Measurements from ENCODE around the gene PDLIM3.

Gene PDLIM3

GRCh38 chr4:185467101-185467500 lies 68.2 kb downstream of the PDLIM3 start:
- no peak overlapping the region for H3K4me2 ChIP-seq (ENCODE audit: low read depth, low read length, poor library complexity, severe bottlenecking)

GRCh38 chr4:185465707-185466106 lies 69.6 kb downstream of the PDLIM3 start:
- Histone ChIP-seq H3K36me3 (ENCODE audit: low read length) (peaks cover 18% of the 10 kb centered on the region), H3K27me3 (ENCODE audit: low read length) (no peaks in the 10 kb centered on the region), H3K4me2 (ENCODE audit: low read depth, low read length, poor library complexity, severe bottlenecking) (no peak overlapping the region), H3K9me3 (ENCODE audit: insufficient read depth, low read length) (no peaks in the 10 kb centered on the region), H3K9me2 (replicated peaks; ENCODE audit: insufficient read depth, low read length) (no peaks in the 10 kb centered on the region), H3K4me3 (ENCODE audit: insufficient read depth, low read length, poor library complexity, severe bottlenecking) (no peak overlapping the region), H3K9ac (ENCODE audit: low read length) (no peak overlapping the region), H3K27ac (ENCODE audit: low read depth, low read length) (no peak overlapping the region), H3F3A (ENCODE audit: insufficient read depth) (peaks cover 11% of the 10 kb centered on the region; the same call in 1 of the 2 replicates), H4K20me1 (ENCODE audit: low read depth, low read length) (no peaks in the 10 kb centered on the region), H3K79me2 (ENCODE audit: insufficient read depth, low read length) (peaks cover 40% of the 10 kb centered on the region), H2AFZ (ENCODE audit: low read depth, low read length, severe bottlenecking) (no peak overlapping the region)
- TF ChIP-seq EZH2phosphoT487 (conservative IDR thresholded peaks at IDR 0.05; ENCODE audit: low read length) (no peak), CTCF (IDR thresholded peaks at IDR 0.05; ENCODE audit: insufficient read depth, low read length, poor library complexity, severe bottlenecking) (no peak)

More at GRCh38 chr4:185467101-185467500, 68.2 kb downstream of the PDLIM3 start:
- no peak overlapping the region for H3K4me3 ChIP-seq (ENCODE audit: insufficient read depth, low read length, poor library complexity, severe bottlenecking)
- H3K9me2 ChIP-seq (replicated peaks; ENCODE audit: insufficient read depth, low read length): no peaks in the 10 kb centered on the region
- H4K20me1 ChIP-seq (ENCODE audit: low read depth, low read length): no peaks in the 10 kb centered on the region
- peaks cover 14% of the 10 kb centered on the region for H3K36me3 ChIP-seq (ENCODE audit: low read length)
- no peak overlapping the region for H3K27ac ChIP-seq (ENCODE audit: low read depth, low read length)
- TF ChIP-seq EZH2phosphoT487 (conservative IDR thresholded peaks at IDR 0.05; ENCODE audit: low read length) (no peak), CTCF (IDR thresholded peaks at IDR 0.05; ENCODE audit: insufficient read depth, low read length, poor library complexity, severe bottlenecking) (no peak)
- no peaks in the 10 kb centered on the region for H3K27me3 ChIP-seq (ENCODE audit: low read length)
- H2AFZ ChIP-seq (ENCODE audit: low read depth, low read length, severe bottlenecking): no peak overlapping the region
- no peaks in the 10 kb centered on the region for H3K9me3 ChIP-seq (ENCODE audit: insufficient read depth, low read length)
- no peak overlapping the region for H3K9ac ChIP-seq (ENCODE audit: low read length)
- H3F3A ChIP-seq (ENCODE audit: insufficient read depth): peaks cover 15% of the 10 kb centered on the region
- H3K79me2 ChIP-seq (ENCODE audit: insufficient read depth, low read length): peaks cover 48% of the 10 kb centered on the region

GRCh38 chr4:185464887-185465286 lies 70.4 kb downstream of the PDLIM3 start:
- H3K79me2 ChIP-seq (ENCODE audit: insufficient read depth, low read length): peaks cover 32% of the 10 kb centered on the region
- TF ChIP-seq EZH2phosphoT487 (conservative IDR thresholded peaks at IDR 0.05; ENCODE audit: low read length) (no peak), CTCF (IDR thresholded peaks at IDR 0.05; ENCODE audit: insufficient read depth, low read length, poor library complexity, severe bottlenecking) (no peak)
- H3F3A ChIP-seq (ENCODE audit: insufficient read depth): peaks cover 2% of the 10 kb centered on the region; the same call in 1 of the 2 replicates

More at GRCh38 chr4:185464887-185465286, 70.4 kb downstream of the PDLIM3 start:
- no peak overlapping the region for H3K4me2 ChIP-seq (ENCODE audit: low read depth, low read length, poor library complexity, severe bottlenecking)
- no peaks in the 10 kb centered on the region for H3K9me3 ChIP-seq (ENCODE audit: insufficient read depth, low read length)
- peaks cover 27% of the 10 kb centered on the region for H3K36me3 ChIP-seq (ENCODE audit: low read length)
- no peaks in the 10 kb centered on the region for H3K27me3 ChIP-seq (ENCODE audit: low read length)
- no peaks in the 10 kb centered on the region for H3K9me2 ChIP-seq (replicated peaks; ENCODE audit: insufficient read depth, low read length)
- H4K20me1 ChIP-seq (ENCODE audit: low read depth, low read length): no peaks in the 10 kb centered on the region
- no peak overlapping the region for H2AFZ ChIP-seq (ENCODE audit: low read depth, low read length, severe bottlenecking)
- no peak overlapping the region for H3K4me3 ChIP-seq (ENCODE audit: insufficient read depth, low read length, poor library complexity, severe bottlenecking)
- no peak overlapping the region for H3K9ac ChIP-seq (ENCODE audit: low read length)
- no peak overlapping the region for H3K27ac ChIP-seq (ENCODE audit: low read depth, low read length)
